ENCODE measurements around the gene SHMT2. TPM values are rescaled to one million over a fixed set of nuclear protein-coding genes. Genes with fewer than 3 reads are reported as not detected.

SHMT2 gene
- total RNA-seq, 2 experiments from 2014 or later = 194 to 357 TPM

DNA sequence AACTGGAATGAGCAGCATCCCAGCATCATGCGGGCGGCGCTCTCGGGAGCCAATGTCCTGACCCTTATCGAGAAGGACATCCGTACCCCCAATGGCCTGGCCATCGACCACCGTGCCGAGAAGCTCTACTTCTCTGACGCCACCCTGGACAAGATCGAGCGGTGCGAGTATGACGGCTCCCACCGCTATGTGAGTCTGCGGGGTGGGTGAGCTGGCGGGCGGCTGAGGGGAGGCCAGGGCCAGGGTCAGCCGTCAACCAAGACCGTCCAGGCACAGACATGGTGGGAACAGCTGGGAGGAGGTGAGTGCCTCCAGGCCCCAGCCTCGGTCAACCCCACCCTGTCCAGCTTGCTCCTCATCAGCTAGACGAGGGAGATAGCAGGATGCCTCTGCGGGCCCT lies 38.7 kb upstream of the SHMT2 start:
- Mint-ChIP-seq H3K27me3 (no peaks in the 10 kb centered on the region), H3K4me1 (no peaks in the 10 kb centered on the region), H3K4me3 (no peak overlapping the region), H3K36me3 (no peaks in the 10 kb centered on the region), H3K9me3 (ENCODE audit: low read depth) (no peaks in the 10 kb centered on the region), H3K27ac (no peak overlapping the region)
- ATAC-seq = no peak
- no peak for DNase-seq
- CTCF ChIA-PET = interaction anchor here (0.6 to 1.4 kb wide), 2 partner anchors 8 to 1185 kb away, joined by 3 to 4 read pairs; no protein-coding TSS in a partner anchor

DNA sequence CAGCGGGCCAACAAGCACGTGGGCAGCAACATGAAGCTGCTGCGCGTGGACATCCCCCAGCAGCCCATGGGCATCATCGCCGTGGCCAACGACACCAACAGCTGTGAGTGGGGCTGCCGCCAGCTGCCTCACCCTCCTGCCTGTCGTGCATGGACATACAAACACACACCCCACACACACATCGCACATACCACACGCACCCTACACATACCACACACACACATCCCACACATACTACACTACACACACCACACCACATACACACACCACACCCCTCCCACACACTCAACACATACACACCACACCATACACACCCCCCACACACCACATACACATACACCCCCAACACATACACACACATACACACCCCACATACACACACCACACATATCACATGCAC lies 38.1 kb upstream of the SHMT2 start:
- Mint-ChIP-seq H3K4me3 (no peak overlapping the region), H3K27me3 (no peaks in the 10 kb centered on the region), H3K27ac (no peak overlapping the region), H3K4me1 (no peaks in the 10 kb centered on the region), H3K36me3 (no peaks in the 10 kb centered on the region), H3K9me3 (ENCODE audit: low read depth) (no peaks in the 10 kb centered on the region)
- no peak for ATAC-seq
- CTCF ChIA-PET = interaction anchor here (0.6 to 1.4 kb wide), 2 partner anchors 9 to 1186 kb away, joined by 3 to 4 read pairs; no protein-coding TSS in a partner anchor
- no peak for DNase-seq

DNA sequence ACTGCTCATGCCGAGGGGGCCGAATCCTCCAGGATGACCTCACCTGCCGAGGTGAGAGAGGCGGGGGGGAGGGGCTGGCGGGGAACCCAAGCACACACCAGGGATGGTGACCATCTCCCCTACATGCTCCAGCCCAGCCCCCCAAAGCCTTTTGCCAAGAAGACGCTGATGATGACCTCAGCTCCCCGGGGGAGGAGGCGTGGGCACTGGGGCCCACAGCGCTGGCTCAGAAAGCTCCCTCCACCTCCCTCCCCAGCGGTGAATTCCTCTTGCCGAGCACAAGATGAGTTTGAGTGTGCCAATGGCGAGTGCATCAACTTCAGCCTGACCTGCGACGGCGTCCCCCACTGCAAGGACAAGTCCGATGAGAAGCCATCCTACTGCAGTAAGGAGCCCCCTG lies 36.6 kb upstream of the SHMT2 start:
- no peak overlapping the region for H3K4me3 Mint-ChIP-seq
- DNase-seq = no peak
- no peaks in the 10 kb centered on the region for H3K9me3 Mint-ChIP-seq (ENCODE audit: low read depth)
- CTCF ChIA-PET = interaction anchor here (1.1 kb wide), 1 partner anchor 9 kb away, joined by 6 read pairs; no protein-coding TSS in a partner anchor
- no peaks in the 10 kb centered on the region for H3K36me3 Mint-ChIP-seq
- H3K27me3 Mint-ChIP-seq = no peaks in the 10 kb centered on the region
- ATAC-seq = no peak
- H3K4me1 Mint-ChIP-seq = no peaks in the 10 kb centered on the region
- no peak overlapping the region for H3K27ac Mint-ChIP-seq

DNA sequence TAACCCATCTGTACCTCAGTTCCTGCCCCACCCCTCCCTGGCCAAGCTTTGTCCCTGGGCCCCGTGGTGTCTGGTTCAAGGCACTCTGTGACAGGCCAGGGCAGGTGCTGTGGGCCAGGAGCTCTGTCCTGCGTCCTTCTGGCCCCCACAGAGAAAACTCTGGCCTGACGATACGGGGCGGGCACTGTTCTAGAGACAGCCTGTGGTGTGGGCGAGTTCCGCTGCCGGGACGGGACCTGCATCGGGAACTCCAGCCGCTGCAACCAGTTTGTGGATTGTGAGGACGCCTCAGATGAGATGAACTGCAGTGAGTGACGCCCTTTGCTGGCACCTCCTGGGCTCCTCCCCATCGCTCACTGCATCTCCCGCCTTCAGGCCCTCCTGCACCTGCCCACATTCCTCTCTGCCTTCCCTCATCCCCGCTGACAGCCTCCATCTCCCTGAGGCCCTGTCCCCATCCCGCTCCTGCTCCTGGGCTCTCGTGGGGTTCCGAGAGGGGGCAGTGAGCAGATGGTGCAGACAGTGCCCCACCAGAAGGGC lies 35.7 kb upstream of the SHMT2 start:
- ATAC-seq (no peak), DNase-seq (no peak)
- Mint-ChIP-seq H3K36me3 (no peaks in the 10 kb centered on the region), H3K9me3 (ENCODE audit: low read depth) (no peaks in the 10 kb centered on the region), H3K27me3 (no peaks in the 10 kb centered on the region), H3K4me1 (no peaks in the 10 kb centered on the region), H3K4me3 (no peak overlapping the region), H3K27ac (no peak overlapping the region)
- CTCF ChIA-PET = no interaction called here

DNA sequence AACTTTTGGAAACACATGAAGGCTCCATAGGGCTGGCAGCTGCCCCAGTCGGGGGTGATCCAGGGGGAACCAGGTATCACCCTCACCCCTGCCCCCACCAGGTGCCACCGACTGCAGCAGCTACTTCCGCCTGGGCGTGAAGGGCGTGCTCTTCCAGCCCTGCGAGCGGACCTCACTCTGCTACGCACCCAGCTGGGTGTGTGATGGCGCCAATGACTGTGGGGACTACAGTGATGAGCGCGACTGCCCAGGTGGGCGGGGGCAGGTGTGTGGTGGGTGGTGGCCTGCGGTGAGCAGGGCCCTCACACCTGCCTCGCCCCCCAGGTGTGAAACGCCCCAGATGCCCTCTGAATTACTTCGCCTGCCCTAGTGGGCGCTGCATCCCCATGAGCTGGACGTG lies 35.3 kb upstream of the SHMT2 start:
- H3K27me3 Mint-ChIP-seq = no peaks in the 10 kb centered on the region
- H3K9me3 Mint-ChIP-seq (ENCODE audit: low read depth) = no peaks in the 10 kb centered on the region
- ATAC-seq (no peak), DNase-seq (no peak)
- CTCF ChIA-PET = no interaction called here
- no peaks in the 10 kb centered on the region for H3K4me1 Mint-ChIP-seq
- no peaks in the 10 kb centered on the region for H3K36me3 Mint-ChIP-seq
- no peak overlapping the region for H3K4me3 Mint-ChIP-seq
- no peak overlapping the region for H3K27ac Mint-ChIP-seq

DNA sequence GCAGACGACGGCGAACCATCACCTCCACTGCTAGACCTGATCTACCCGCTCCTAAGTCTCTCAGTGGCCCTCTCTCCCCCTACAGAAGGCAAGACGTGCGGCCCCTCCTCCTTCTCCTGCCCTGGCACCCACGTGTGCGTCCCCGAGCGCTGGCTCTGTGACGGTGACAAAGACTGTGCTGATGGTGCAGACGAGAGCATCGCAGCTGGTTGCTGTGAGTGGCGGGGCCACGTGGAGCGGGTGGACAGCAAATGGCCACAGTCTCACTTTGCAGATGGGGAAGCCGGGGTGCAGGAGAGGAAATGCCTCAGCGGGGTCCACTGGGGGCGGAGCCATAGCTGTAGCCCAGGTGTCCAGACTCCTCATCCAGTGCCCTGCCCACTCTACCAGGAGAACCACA lies 34.3 kb upstream of the SHMT2 start:
- no peak for DNase-seq
- CTCF ChIA-PET = interaction anchor here (1.8 kb wide), 1 partner anchor 45 kb away, joined by 5 read pairs; no protein-coding TSS in a partner anchor
- H3K9me3 Mint-ChIP-seq (ENCODE audit: low read depth) = no peaks in the 10 kb centered on the region
- H3K4me3 Mint-ChIP-seq = no peak overlapping the region
- no peaks in the 10 kb centered on the region for H3K27me3 Mint-ChIP-seq
- no peak overlapping the region for H3K27ac Mint-ChIP-seq
- no peak for ATAC-seq
- H3K4me1 Mint-ChIP-seq = no peaks in the 10 kb centered on the region
- H3K36me3 Mint-ChIP-seq = no peaks in the 10 kb centered on the region

DNA sequence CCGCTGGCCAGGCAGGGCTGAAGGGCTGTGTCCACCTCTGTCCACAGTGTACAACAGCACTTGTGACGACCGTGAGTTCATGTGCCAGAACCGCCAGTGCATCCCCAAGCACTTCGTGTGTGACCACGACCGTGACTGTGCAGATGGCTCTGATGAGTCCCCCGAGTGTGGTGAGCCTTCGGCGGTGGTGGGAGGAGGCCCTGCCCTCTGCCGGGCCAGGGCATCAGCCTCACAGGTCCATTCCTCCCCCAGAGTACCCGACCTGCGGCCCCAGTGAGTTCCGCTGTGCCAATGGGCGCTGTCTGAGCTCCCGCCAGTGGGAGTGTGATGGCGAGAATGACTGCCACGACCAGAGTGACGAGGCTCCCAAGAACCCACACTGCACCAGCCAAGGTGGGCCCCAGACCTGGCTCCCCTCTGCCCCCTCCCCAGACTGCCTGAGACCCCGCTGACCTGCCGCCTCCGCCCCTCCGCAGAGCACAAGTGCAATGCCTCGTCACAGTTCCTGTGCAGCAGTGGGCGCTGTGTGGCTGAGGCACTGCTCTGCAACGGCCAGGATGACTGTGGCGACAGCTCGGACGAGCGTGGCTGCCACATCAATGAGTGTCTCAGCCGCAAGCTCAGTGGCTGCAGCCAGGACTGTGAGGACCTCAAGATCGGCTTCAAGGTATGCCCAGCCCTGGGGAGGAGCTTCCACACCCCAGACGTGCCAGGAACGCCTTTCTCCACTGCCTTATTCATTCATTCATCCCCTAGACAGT lies 33.7 kb upstream of the SHMT2 start:
- no peaks in the 10 kb centered on the region for H3K4me1 Mint-ChIP-seq
- H3K36me3 Mint-ChIP-seq = no peaks in the 10 kb centered on the region
- no peaks in the 10 kb centered on the region for H3K27me3 Mint-ChIP-seq
- CTCF ChIA-PET = interaction anchor here (1.8 to 4.0 kb wide), 2 partner anchors 18 to 44 kb away, joined by 5 to 17 read pairs; no protein-coding TSS in a partner anchor
- H3K27ac Mint-ChIP-seq = no peak overlapping the region
- ATAC-seq (no peak), DNase-seq (no peak)
- H3K4me3 Mint-ChIP-seq = no peak overlapping the region
- no peaks in the 10 kb centered on the region for H3K9me3 Mint-ChIP-seq (ENCODE audit: low read depth)

DNA sequence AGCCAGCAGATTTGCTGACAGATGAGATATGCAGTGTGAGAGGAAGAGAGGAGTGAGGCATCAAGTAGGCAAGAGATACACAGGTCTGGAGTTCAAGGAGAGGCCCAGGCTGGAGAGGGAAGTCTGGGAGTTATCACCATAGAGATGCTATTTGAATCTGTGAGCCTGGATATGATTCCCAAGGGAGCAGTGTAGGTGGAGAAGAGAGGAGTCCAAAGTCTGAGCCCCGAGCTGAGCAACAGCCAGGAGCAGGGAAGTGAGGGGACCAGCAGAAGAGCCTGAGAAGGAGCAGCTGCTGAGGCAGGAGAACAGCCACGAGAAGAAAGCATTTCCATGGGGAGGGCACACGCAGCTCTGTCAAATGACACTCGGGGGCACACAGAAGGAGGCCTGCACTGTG lies 33.1 kb upstream of the SHMT2 start:
- Mint-ChIP-seq H3K9me3 (ENCODE audit: low read depth) (no peaks in the 10 kb centered on the region), H3K36me3 (no peaks in the 10 kb centered on the region), H3K27ac (no peak overlapping the region), H3K4me1 (no peaks in the 10 kb centered on the region), H3K27me3 (no peaks in the 10 kb centered on the region), H3K4me3 (no peak overlapping the region)
- ATAC-seq = no peak
- CTCF ChIA-PET = interaction anchor here (1.0 to 4.0 kb wide), 3 partner anchors 13 to 43 kb away, joined by 3 to 17 read pairs (median 5); no protein-coding TSS in a partner anchor
- DNase-seq = no peak

DNA sequence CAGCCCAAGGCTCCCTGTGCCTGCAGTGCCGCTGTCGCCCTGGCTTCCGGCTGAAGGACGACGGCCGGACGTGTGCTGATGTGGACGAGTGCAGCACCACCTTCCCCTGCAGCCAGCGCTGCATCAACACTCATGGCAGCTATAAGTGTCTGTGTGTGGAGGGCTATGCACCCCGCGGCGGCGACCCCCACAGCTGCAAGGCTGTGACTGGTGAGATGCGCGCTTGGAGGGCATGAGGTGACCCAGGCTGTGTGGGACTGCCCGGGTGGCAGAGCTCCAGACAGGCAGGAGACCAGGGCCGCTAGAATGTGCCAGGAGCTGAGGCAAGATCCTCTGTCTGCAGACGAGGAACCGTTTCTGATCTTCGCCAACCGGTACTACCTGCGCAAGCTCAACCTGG lies 32.6 kb upstream of the SHMT2 start:
- no peaks in the 10 kb centered on the region for H3K27me3 Mint-ChIP-seq
- H3K4me1 Mint-ChIP-seq = no peaks in the 10 kb centered on the region
- H3K9me3 Mint-ChIP-seq (ENCODE audit: low read depth) = no peaks in the 10 kb centered on the region
- H3K4me3 Mint-ChIP-seq = no peak overlapping the region
- CTCF ChIA-PET = interaction anchor here (1.0 to 4.0 kb wide), 3 partner anchors 14 to 43 kb away, joined by 3 to 17 read pairs (median 5); no protein-coding TSS in a partner anchor
- DNase-seq = no peak
- no peaks in the 10 kb centered on the region for H3K36me3 Mint-ChIP-seq
- ATAC-seq = no peak
- H3K27ac Mint-ChIP-seq = no peak overlapping the region

DNA sequence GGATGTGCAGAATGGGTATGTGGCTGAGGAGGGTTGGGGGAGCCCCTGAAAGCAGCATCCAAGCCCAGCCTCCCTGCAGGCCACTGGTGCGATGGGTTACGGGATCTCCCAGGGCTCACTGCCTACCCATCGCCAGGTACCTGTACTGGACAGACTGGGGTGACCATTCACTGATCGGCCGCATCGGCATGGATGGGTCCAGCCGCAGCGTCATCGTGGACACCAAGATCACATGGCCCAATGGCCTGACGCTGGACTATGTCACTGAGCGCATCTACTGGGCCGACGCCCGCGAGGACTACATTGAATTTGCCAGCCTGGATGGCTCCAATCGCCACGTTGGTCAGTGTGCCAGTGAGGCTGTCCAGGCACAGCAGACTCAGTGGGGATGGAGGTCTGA lies 31.2 kb upstream of the SHMT2 start:
- CTCF ChIA-PET = interaction anchor here (1.3 to 4.0 kb wide), 3 partner anchors 15 to 45 kb away, joined by 3 to 17 read pairs (median 7); no protein-coding TSS in a partner anchor
- no peaks in the 10 kb centered on the region for H3K27me3 Mint-ChIP-seq
- H3K4me1 Mint-ChIP-seq = no peaks in the 10 kb centered on the region
- no peak for DNase-seq
- H3K27ac Mint-ChIP-seq = no peak overlapping the region
- H3K36me3 Mint-ChIP-seq = no peaks in the 10 kb centered on the region
- no peak for ATAC-seq
- H3K9me3 Mint-ChIP-seq (ENCODE audit: low read depth) = no peaks in the 10 kb centered on the region
- H3K4me3 Mint-ChIP-seq = no peak overlapping the region

DNA sequence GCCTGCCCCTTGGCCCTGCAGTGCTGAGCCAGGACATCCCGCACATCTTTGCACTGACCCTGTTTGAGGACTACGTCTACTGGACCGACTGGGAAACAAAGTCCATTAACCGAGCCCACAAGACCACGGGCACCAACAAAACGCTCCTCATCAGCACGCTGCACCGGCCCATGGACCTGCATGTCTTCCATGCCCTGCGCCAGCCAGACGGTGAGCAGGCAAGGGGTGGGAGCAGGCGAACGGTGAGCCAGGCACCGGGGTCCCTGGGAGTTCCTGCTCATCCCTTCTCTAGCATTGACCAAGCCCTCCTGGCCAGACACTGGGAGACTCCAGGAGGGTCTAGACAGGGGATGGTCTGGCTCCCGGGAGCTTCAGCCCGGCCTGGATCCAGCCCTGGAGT lies 30.3 kb upstream of the SHMT2 start:
- H3K4me1 Mint-ChIP-seq = no peaks in the 10 kb centered on the region
- CTCF ChIA-PET = interaction anchor here (1.3 to 4.0 kb wide), 2 partner anchors 15 to 44 kb away, joined by 7 to 17 read pairs; no protein-coding TSS in a partner anchor
- no peaks in the 10 kb centered on the region for H3K9me3 Mint-ChIP-seq (ENCODE audit: low read depth)
- no peaks in the 10 kb centered on the region for H3K27me3 Mint-ChIP-seq
- DNase-seq (no peak), ATAC-seq (no peak)
- no peak overlapping the region for H3K27ac Mint-ChIP-seq
- no peak overlapping the region for H3K4me3 Mint-ChIP-seq
- H3K36me3 Mint-ChIP-seq = no peaks in the 10 kb centered on the region

DNA sequence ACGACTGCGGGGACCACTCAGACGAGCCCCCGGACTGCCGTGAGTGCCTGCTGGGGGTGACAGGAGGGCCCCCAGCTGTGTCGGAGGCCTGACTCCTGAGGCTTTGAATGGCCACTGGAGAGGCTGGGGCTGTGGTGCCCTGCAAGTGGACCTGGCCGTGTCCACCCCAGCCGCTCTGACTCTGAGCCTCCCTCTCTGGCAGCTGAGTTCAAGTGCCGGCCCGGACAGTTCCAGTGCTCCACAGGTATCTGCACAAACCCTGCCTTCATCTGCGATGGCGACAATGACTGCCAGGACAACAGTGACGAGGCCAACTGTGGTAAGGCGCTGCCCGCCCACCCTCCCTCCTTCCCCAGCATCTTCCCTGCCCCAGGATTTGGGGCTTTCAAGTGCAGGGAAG lies 29.0 kb upstream of the SHMT2 start:
- CTCF ChIA-PET = no interaction called here
- no peaks in the 10 kb centered on the region for H3K36me3 Mint-ChIP-seq
- H3K27me3 Mint-ChIP-seq = no peaks in the 10 kb centered on the region
- H3K27ac Mint-ChIP-seq = no peak overlapping the region
- no peak overlapping the region for H3K4me3 Mint-ChIP-seq
- ATAC-seq = no peak
- DNase-seq = no peak
- no peaks in the 10 kb centered on the region for H3K9me3 Mint-ChIP-seq (ENCODE audit: low read depth)
- H3K4me1 Mint-ChIP-seq = no peaks in the 10 kb centered on the region

DNA sequence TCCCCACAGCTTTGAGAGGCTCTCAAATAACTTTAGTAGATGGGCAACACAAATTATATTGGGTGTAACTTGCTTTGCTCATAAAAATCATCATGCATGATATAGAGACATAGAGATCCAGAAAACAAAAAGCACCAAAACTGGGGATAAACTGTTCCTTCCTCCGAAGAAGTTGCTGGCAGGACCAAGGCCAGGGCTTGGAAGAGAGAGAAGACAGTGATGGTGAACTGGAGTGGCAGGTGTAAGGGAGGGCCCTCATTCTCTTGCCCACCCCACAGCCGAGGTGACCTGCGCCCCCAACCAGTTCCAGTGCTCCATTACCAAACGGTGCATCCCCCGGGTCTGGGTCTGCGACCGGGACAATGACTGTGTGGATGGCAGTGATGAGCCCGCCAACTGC lies 28.3 kb upstream of the SHMT2 start:
- DNase-seq (no peak), ATAC-seq (no peak)
- CTCF ChIA-PET = no interaction called here
- Mint-ChIP-seq H3K4me3 (no peak overlapping the region), H3K27ac (no peak overlapping the region), H3K36me3 (no peaks in the 10 kb centered on the region), H3K4me1 (no peaks in the 10 kb centered on the region), H3K27me3 (no peaks in the 10 kb centered on the region), H3K9me3 (ENCODE audit: low read depth) (no peaks in the 10 kb centered on the region)

DNA sequence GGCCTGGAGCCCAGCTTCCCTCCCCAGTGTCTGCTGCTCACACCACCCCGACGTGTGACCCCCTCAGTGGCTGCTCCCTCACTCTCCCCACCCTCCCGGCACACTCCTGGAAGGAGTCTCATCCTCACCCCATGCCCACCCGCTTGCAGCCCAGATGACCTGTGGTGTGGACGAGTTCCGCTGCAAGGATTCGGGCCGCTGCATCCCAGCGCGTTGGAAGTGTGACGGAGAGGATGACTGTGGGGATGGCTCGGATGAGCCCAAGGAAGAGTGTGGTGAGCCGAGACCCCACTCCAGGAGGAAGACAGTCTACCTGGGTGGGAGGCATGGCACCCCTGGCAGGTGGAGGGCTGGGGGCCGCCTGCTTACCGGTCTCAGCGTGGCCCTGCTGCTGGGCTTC lies 27.9 kb upstream of the SHMT2 start:
- Mint-ChIP-seq H3K4me3 (no peak overlapping the region), H3K4me1 (no peaks in the 10 kb centered on the region), H3K36me3 (no peaks in the 10 kb centered on the region), H3K27ac (no peak overlapping the region), H3K27me3 (no peaks in the 10 kb centered on the region), H3K9me3 (ENCODE audit: low read depth) (no peaks in the 10 kb centered on the region)
- CTCF ChIA-PET = no interaction called here
- ATAC-seq = no peak
- no peak for DNase-seq

Data from activated CD8-positive, alpha-beta memory T cell treated with anti-CD3 and anti-CD28 coated beads, Interleukin-2, amount 10 ng/mL, durations not matched to agents 7 days and 5 days (primary cell).